Measurements from ENCODE around the gene TMEM52.

DNA sequence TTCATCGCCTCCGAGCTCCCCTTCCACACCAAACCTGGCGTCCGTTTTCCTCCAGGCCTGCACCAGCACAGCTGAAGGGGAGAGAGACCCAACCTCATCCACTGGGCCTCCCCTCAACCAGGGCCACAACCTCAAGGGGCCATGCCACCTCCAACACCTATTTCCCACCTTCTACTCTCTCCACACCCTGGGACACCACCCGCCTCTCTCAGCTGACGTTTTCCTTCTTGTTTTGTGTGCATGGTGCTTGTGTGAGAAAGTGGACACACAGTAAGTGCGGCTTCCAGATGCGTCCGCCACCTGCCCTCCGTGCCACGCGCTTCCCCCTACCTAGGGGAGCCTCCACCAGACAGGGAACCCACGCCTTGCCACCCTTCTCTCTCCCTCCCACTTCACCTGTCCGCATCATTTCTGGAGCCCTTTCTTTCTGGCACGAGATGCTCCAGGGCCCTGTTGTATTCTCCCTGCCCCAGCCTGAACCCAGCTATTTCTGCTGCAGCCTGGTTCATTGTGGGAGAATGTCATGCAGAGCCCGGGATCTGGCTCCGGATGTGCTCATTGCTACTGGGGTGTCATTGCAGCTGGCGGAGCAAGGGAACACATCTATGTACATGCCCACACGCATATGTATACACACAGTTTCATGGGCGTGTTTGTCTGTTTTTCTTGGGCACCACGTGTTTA, 26.9 kb downstream of the TMEM52 start:
- TF ChIP-seq, protein P1, sequence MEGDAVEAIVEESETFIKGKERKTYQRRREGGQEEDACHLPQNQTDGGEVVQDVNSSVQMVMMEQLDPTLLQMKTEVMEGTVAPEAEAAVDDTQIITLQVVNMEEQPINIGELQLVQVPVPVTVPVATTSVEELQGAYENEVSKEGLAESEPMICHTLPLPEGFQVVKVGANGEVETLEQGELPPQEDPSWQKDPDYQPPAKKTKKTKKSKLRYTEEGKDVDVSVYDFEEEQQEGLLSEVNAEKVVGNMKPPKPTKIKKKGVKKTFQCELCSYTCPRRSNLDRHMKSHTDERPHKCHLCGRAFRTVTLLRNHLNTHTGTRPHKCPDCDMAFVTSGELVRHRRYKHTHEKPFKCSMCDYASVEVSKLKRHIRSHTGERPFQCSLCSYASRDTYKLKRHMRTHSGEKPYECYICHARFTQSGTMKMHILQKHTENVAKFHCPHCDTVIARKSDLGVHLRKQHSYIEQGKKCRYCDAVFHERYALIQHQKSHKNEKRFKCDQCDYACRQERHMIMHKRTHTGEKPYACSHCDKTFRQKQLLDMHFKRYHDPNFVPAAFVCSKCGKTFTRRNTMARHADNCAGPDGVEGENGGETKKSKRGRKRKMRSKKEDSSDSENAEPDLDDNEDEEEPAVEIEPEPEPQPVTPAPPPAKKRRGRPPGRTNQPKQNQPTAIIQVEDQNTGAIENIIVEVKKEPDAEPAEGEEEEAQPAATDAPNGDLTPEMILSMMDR (IDR thresholded peaks at IDR 0.05): no peak
- TF ChIP-seq POLR2A (IDR thresholded peaks at IDR 0.05): no peak
